Measurements from ENCODE around the gene CIP2A.

Gene CIP2A

DNA sequence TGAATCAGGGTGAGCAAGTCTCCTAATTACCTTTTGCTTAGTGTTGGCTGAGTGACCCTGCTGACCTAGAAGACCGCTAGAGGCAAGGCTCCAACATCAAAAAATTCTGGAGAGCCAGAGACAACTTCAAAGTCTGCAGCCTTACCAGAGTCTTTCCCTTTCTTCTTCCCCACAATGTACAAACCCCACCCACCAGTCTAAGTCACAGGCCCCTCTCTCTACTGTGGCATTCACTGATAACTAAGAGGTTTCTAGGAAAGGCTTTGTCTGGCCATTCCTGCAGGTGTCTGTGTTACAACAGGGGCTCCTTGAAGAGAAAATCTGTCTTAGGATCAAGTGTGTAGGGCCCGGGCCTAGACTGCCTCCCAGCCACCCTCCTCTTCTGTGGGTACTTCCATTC, 79.4 kb downstream of the CIP2A start:
- no peak for DNase-seq

DNA sequence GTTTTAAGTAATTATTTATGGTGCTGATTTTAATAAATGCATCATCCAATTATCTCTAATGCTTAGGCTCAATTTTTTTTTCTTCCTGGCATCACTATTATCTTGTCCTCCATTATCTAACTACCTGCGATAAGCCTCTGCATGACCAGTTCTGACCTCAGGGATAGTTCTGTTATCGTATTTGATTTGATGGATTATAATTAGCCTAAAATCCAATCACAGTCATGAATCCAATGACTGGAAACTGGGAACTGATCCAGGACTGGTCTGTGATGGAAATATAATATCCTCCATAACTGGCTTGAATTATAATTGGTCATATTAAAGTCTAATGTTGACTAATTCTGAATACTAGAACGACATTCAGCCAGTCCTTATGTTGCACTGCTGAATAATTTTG, 80.0 kb downstream of the CIP2A start:
- no peak for DNase-seq

DNA sequence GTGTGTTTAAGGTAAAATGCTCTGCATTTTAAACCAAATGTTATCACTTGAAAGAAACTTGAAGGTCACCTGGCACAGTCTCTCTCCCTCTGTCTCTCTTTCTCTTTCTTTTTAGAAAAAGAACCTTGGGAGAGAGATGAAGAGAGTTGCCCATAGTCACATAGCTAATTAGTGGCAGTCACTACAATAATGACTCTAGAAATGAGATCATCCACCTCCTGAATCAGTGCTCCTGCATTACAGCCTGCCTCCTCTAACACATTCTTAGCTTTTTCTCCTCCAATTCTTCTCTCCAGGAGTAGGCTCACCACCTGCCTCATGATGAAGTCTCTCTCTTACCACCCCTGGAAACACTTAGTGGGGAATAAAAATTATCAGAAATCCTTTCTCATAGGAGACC, 81.3 kb downstream of the CIP2A start:
- DNase-seq, result no peak

DNA sequence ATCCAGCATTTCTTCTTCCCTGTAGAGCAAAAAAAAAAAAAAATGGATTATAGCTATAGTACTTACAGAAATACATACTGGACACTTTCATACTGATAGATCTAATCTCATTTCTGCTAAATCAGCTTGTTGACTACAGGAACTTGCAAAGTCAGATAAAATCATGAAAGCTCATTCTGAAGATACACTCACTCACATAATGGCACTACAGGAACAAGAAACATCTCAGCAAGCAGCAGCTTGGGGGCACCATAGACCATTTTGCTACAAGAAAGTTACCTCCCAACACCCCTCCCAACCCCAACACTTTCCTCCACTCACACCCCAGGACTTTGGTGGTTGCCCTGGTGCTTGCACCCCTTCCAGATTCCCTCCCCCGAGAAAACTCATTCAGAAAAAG, 83.4 kb downstream of the CIP2A start:
- DNase-seq, result no peak

DNA sequence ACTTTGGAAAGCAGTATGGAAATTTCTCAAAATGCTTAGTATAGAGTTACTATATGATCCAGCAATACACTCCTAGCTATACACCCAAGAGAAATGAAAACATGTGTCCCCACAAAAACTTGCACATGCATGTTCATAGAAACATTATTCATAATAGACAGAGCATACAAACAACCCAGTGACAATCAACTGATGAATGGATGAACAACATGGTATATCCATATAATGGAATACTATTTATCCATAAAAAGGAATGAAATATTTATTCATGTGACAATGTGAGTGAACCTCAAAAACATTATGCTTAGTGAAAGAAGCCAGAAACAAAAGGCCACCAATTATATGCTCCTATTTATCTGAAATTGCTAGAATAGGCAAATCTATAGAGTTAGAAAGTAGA, 85.5 kb downstream of the CIP2A start:
- no peak for DNase-seq

DNA sequence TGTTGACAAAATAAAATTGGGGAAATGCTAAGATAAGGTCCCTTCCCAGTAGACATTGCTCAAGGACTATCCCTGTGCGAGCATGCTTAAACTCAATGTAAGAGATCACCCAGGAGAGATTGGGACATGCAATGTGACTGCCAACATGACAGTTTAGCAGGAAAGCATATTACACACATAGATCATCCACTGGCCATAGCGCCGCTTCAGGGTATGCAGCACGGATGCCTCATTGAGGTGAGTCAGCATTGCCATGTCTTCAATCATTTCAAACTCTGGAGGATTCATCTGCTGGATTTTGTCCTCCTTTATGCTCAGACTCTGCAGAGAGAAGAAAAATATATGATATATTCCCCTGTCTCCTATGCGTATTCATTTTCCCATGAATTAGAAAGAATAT, 87.7 kb downstream of the CIP2A start:
- DNase-seq, result no peak

DNA sequence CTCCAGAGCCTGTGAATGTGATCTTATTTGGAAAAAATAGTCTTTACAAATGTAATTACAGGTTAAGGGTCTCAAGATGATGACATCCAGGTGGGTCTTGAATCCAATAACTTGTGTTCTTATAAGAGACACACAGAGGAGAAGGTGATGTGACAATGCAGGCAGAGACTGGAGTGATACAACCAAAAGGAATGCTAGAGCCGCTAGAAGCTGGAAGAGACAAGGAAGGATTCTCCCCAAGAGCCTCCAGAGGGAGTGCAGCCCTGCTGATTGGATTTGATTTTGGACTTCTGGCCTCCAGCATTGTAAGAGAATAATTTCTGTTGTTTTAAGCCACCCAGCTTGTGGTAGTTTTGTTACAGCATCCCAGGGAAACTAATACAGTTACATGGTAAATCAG, 88.5 kb downstream of the CIP2A start:
- peak; percentile 7 for DNase-seq
